ENCODE results near the gene ANKRD44. TPM values are rescaled to one million over a fixed set of nuclear protein-coding genes. Genes with fewer than 3 reads are reported as not detected.

The ANKRD44 gene
- polyA plus RNA-seq, 2 of the 4 experiments (the other 2 are of a cell fraction) = 0.97 to 5.9 TPM

- FAIRE-seq (no peak), ATAC-seq (no peak), DNase-seq (ENCODE audit: low read depth in 1 of 2, low spot score in 1 of 2) (no peak)
- H3K4me1 ChIP-seq = peaks cover 17% of the 10 kb centered on the region
- 78% methylated on average over 4 of the region's 4 CpGs for WGBS (ENCODE audit: missing lambda C conversion rate)
- H3K9me3 ChIP-seq = no peaks in the 10 kb centered on the region
- TF ChIP-seq POLR2A (IDR thresholded peaks at IDR 0.05; ENCODE audit: low read length) = no peak
- TF ChIP-seq EHF (CRISPR knock-in tag; IDR thresholded peaks at IDR 0.05) = no peak
- no peak for TF ChIP-seq JUN (IDR thresholded peaks at IDR 0.05)
- TF ChIP-seq FOSL2 (IDR thresholded peaks at IDR 0.05) = no peak
- no peak for TF ChIP-seq FOSL2 (CRISPR knock-in tag; IDR thresholded peaks at IDR 0.05)
- no peak for TF ChIP-seq HOXA7 (CRISPR knock-in tag; IDR thresholded peaks at IDR 0.05)
- TF ChIP-seq REST (IDR thresholded peaks at IDR 0.05) = no peak
- no peak for TF ChIP-seq HOXB13 (CRISPR knock-in tag; IDR thresholded peaks at IDR 0.05; ENCODE audit: low read depth)
- TF ChIP-seq EP300 (IDR thresholded peaks at IDR 0.05) = no peak
- TF ChIP-seq ZSCAN20 (CRISPR knock-in tag; IDR thresholded peaks at IDR 0.05) = no peak
- TF ChIP-seq RNF2 (IDR thresholded peaks at IDR 0.05; ENCODE audit: borderline replicate concordance, low read depth) = no peak
- no peak for TF ChIP-seq GATA3 (IDR thresholded peaks at IDR 0.05; ENCODE audit: borderline replicate concordance)
- TF ChIP-seq FOXS1 (CRISPR knock-in tag; IDR thresholded peaks at IDR 0.05) = no peak
- TF ChIP-seq E2F6 (IDR thresholded peaks at IDR 0.05; ENCODE audit: borderline replicate concordance, low read depth) = no peak
- H3K4me2 ChIP-seq = no peak overlapping the region
- no peak overlapping the region for H3K27ac ChIP-seq
- CTCF ChIA-PET = interaction anchor here (0.6 to 1.4 kb wide), 2 partner anchors 22 to 148 kb away, joined by 3 to 4 read pairs; no protein-coding TSS in a partner anchor
- H3K4me3 ChIP-seq = no peak overlapping the region
- POLR2A ChIA-PET = interaction anchor here (0.5 kb wide), 2 partner anchors 37 to 366 kb away, joined by 4 read pairs; no protein-coding TSS in a partner anchor
Observed at GRCh38 chr2:196989496-196989895, 321.1 kb downstream of the ANKRD44 start.

GRCh38 chr2:196988639-196989038 is 321.9 kb downstream of the ANKRD44 start:
- ChIA-PET CTCF (interaction anchor here (0.8 to 1.8 kb wide), 3 partner anchors 14 to 23 kb away, joined by 4 to 5 read pairs (median 4); no protein-coding TSS in a partner anchor), POLR2A (interaction anchor here (1.7 kb wide), 1 partner anchor 63 kb away, joined by 4 read pairs; no protein-coding TSS in a partner anchor)
- ATAC-seq = no peak
- no peak for DNase-seq (ENCODE audit: low read depth in 1 of 2, low spot score in 1 of 2)
- Histone ChIP-seq H3K4me1 (peaks cover 17% of the 10 kb centered on the region), H3K4me2 (peak overlapping the region; percentile 76), H3K27ac (peak overlapping the region; percentile 64 to 70; a peak in 5 of 6 replicates), H3K4me3 (no peak overlapping the region), H3K9me3 (no peaks in the 10 kb centered on the region)
- WGBS (ENCODE audit: missing lambda C conversion rate) = 88% methylated on average over 5 of the region's 5 CpGs
- no peak for FAIRE-seq
- TF ChIP-seq ATOH8 (CRISPR knock-in tag; IDR thresholded peaks at IDR 0.05; ENCODE audit: low read depth) (no peak), CHD4 (IDR thresholded peaks at IDR 0.05; ENCODE audit: borderline replicate concordance) (no peak), ZSCAN20 (CRISPR knock-in tag; IDR thresholded peaks at IDR 0.05) (no peak), BCL3 (IDR thresholded peaks at IDR 0.05) (no peak), POLR2AphosphoS2 (conservative IDR thresholded peaks at IDR 0.05; ENCODE audit: low read length) (no peak), EHF (CRISPR knock-in tag; IDR thresholded peaks at IDR 0.05) (no peak), ZC3H11A (IDR thresholded peaks at IDR 0.05) (no peak), TFCP2L1 (CRISPR knock-in tag; IDR thresholded peaks at IDR 0.05) (no peak), SMC3 (IDR thresholded peaks at IDR 0.05) (no peak), EHMT2 (IDR thresholded peaks at IDR 0.05; ENCODE audit: low read depth) (no peak), MAFK (IDR thresholded peaks at IDR 0.05; ENCODE audit: partially characterized antibody) (no peak), HES2 (IDR thresholded peaks at IDR 0.05) (no peak), POLR2A (IDR thresholded peaks at IDR 0.05; ENCODE audit: low read length) (no peak), CEBPB (IDR thresholded peaks at IDR 0.05) (no peak), TP53 (CRISPR knock-in tag; IDR thresholded peaks at IDR 0.05) (no peak), BHLHE40 (IDR thresholded peaks at IDR 0.05; ENCODE audit: low read depth, low read length) (no peak), MAX (IDR thresholded peaks at IDR 0.05) (no peak), FOSL2 (IDR thresholded peaks at IDR 0.05) (no peak), FOSL2 (CRISPR knock-in tag; IDR thresholded peaks at IDR 0.05) (no peak), PHF8 (IDR thresholded peaks at IDR 0.05; ENCODE audit: borderline replicate concordance, low read depth) (no peak), EP300 (IDR thresholded peaks at IDR 0.05) (no peak)

Data from A549 (cell line).